Activated naive CD4-positive, alpha-beta T cell treated with anti-CD3 and anti-CD28 coated beads, Interleukin-2, amount 50 U/mL, for 16 hours (primary cell): ENCODE measurements around the gene P2RY1.

Experiments
- DNase-seq: peaks from one replicate; pipeline ENCODE4 v3.0.0-alpha.2; 2020

The P2RY1 gene

GRCh38 chr3:152834776-152835600 is at the start of gene P2RY1:
Gene P2RY1 (plus strand): TSS chr3:152835131. CDS start chr3:152835783, 652 bp downstream.
- DNase-seq: peak; percentile 14

GRCh38 chr3:152786977-152787681 is 47.8 kb upstream of the P2RY1 start:
- no peak for DNase-seq

- no peak for DNase-seq
Measured at GRCh38 chr3:152790651-152791387, 44.1 kb upstream of the P2RY1 start.

GRCh38 chr3:152793969-152794368 is 41.0 kb upstream of the P2RY1 start:
- DNase-seq: no peak

GRCh38 chr3:152797751-152798432 is 37.0 kb upstream of the P2RY1 start:
- DNase-seq: no peak

GRCh38 chr3:152811974-152812760 is 22.8 kb upstream of the P2RY1 start:
- no peak for DNase-seq

- no peak for DNase-seq
Measured at GRCh38 chr3:152817400-152817799, 17.5 kb upstream of the P2RY1 start.

- no peak for DNase-seq
Measured at GRCh38 chr3:152818027-152818426, 16.9 kb upstream of the P2RY1 start.

GRCh38 chr3:152823173-152823572 is 11.8 kb upstream of the P2RY1 start:
- DNase-seq: no peak

- DNase-seq: no peak
Measured at GRCh38 chr3:152823781-152824180, 11.2 kb upstream of the P2RY1 start.

- DNase-seq: no peak
Measured at GRCh38 chr3:152825566-152825965, 9.4 kb upstream of the P2RY1 start.

- DNase-seq: no peak
Measured at GRCh38 chr3:152826476-152826875, 8.5 kb upstream of the P2RY1 start.

GRCh38 chr3:152827313-152827712 is 7.6 kb upstream of the P2RY1 start:
- DNase-seq: no peak

- DNase-seq: no peak
Measured at GRCh38 chr3:152828075-152828840, 6.7 kb upstream of the P2RY1 start.

GRCh38 chr3:152830245-152830644 is 4.7 kb upstream of the P2RY1 start:
- no peak for DNase-seq

- DNase-seq: no peak
Measured at GRCh38 chr3:152832046-152832445, 2.9 kb upstream of the P2RY1 start.

- no peak for DNase-seq
Measured at GRCh38 chr3:152833089-152833488, 1.8 kb upstream of the P2RY1 start.

GRCh38 chr3:152834191-152834775 is 648 bp upstream of the P2RY1 start:
- DNase-seq: no peak

GRCh38 chr3:152835601-152836102 is 721 bp downstream of the P2RY1 start:
- no peak for DNase-seq

- no peak for DNase-seq
Measured at GRCh38 chr3:152836269-152836668, 1.3 kb downstream of the P2RY1 start.

GRCh38 chr3:152839511-152839910 is 4.6 kb downstream of the P2RY1 start:
- DNase-seq: no peak
